Caco-2 (cell line): ENCODE results near the gene TTC28. TPM values are rescaled to one million over a fixed set of nuclear protein-coding genes. Genes with fewer than 3 reads are reported as not detected.

Experiments used
- BruUV-seq: library from RNA; stranded (reverse); fragments of 400-500 nt; replicated peaks from 2 replicates; lab custom pipeline; 2021; lab: Mats Ljungman, UMichigan
- CTCF ChIA-PET: fragments of 300-600 bp; sonication (Branson Sonifier 250); formaldehyde crosslinking; loops from one replicate; lab custom pipeline; 2022; ENCODE audit warnings: antibody characterized with exemption; lab: Charles Lee
- POLR2A ChIA-PET: fragments of 300-600 bp; sonication (Branson Sonifier 250); formaldehyde crosslinking; loops from one replicate; lab custom pipeline; 2022; ENCODE audit warnings: antibody characterized with exemption; lab: Charles Lee
- DNase-seq, 2 experiments: peaks; one replicate each; pipeline versions ENCODE4 v3.0.0 to v3.0.0-alpha.2; 2020 to 2022
- H3K27me3 ChIP-seq: replicated peaks from 2 replicates; pipeline ENCODE4 v1.6.0; 2011; ENCODE audit warnings: low read length; ENCODE audit not compliant: control insufficient read depth, insufficient read depth
- H3K36me3 ChIP-seq: 2 replicates; pipeline ENCODE4 v1.5.1; 2011; ENCODE audit warnings: low read length; ENCODE audit not compliant: control insufficient read depth, insufficient read depth
- H3K4me1 ChIP-seq: fragments of 250-450 bp; sonication (Bioruptor Pico); 2 replicates; pipeline ENCODE4 v1.5.1; 2020; ENCODE audit warnings: mild to moderate bottlenecking
- H3K4me3 ChIP-seq: 2 replicates; pipeline ENCODE4 v1.5.1; 2011; ENCODE audit warnings: low read depth, mild to moderate bottlenecking, control low read depth, low read length
- H3K9me3 ChIP-seq: fragments of 250-450 bp; sonication (Bioruptor Pico); 2 replicates; pipeline ENCODE4 v1.5.1; 2020; ENCODE audit warnings: mild to moderate bottlenecking, moderate library complexity
- H3K27ac Mint-ChIP-seq: one replicate; pipeline ENCODE4 v1.8.0; 2022; ENCODE audit warnings: mixed read lengths; ENCODE audit not compliant: unreplicated experiment
- H3K27me3 Mint-ChIP-seq: one replicate; pipeline ENCODE4 v1.8.0; 2022; ENCODE audit warnings: mixed read lengths; ENCODE audit not compliant: insufficient read depth, unreplicated experiment
- H3K36me3 Mint-ChIP-seq: one replicate; pipeline ENCODE4 v1.8.0; 2022; ENCODE audit warnings: mild to moderate bottlenecking, mixed read lengths; ENCODE audit not compliant: insufficient read depth, unreplicated experiment
- H3K4me1 Mint-ChIP-seq: one replicate; pipeline ENCODE4 v1.8.0; 2022; ENCODE audit warnings: low read depth, mixed read lengths; ENCODE audit not compliant: unreplicated experiment
- H3K4me3 Mint-ChIP-seq: one replicate; pipeline ENCODE4 v1.8.0; 2022; ENCODE audit warnings: mild to moderate bottlenecking, moderate library complexity, mixed read lengths; ENCODE audit not compliant: unreplicated experiment
- H3K9me3 Mint-ChIP-seq: one replicate; pipeline ENCODE4 v1.8.0; 2022; ENCODE audit warnings: mixed read lengths; ENCODE audit not compliant: unreplicated experiment
- intact Hi-C: fragments of 100-400 bp; cut with micrococcal nuclease; formaldehyde crosslinking; loops from one replicate; pipeline ENCODE4 v1.10.0; 2022; ENCODE audit not compliant: unreplicated experiment
- total RNA-seq: library from RNA; stranded (reverse); gene quantifications from 2 replicates; pipeline ENCODE4 v1.2.3, GENCODE V29; 2022
- TF ChIP-seq, protein P1 (sequence below), 2 experiments: fragments of 200-600 bp in 1 of 2; IDR thresholded peaks; 1 replicate in 1 of 2; 2 replicates in 1 of 2; pipeline versions ENCODE4 v1.5.1 to v1.8.0; 2011 to 2022; ENCODE audit warnings: antibody characterized with exemption in 1 of 2, control low read depth in 1 of 2, inconsistent platforms in 1 of 2, low read depth in 1 of 2, low read length in 1 of 2, mild to moderate bottlenecking in 1 of 2, moderate library complexity in 1 of 2; ENCODE audit not compliant: insufficient read depth in 1 of 2, severe bottlenecking in 1 of 2, unreplicated experiment in 1 of 2

TTC28 gene
- total RNA-seq, 1 experiment from 2014 or later = 12.0 TPM

DNA sequence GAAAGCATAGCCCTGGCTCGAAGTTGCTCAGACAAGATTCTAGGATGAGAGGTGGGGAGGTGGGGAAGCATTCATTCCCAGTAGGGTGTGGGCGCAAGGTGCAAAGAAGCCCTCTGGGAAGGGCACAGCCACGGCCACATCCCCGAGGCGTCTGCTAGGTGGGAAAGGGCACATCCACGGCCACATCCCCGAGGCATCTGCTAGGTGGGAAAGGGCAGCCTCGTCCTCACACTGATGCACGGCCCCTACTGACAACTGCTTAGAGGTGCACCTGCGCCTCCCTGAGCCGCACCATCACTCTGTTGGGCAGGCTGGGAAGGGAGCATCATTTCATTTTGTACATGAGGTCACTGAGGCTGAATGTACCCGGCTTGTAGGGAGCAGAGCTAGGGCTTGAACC is 666.0 kb downstream of the TTC28 start:
- BruUV-seq = no TSS peak
- no peaks in the 10 kb centered on the region for H3K36me3 Mint-ChIP-seq
- DNase-seq = no peak
- TF ChIP-seq, protein P1, sequence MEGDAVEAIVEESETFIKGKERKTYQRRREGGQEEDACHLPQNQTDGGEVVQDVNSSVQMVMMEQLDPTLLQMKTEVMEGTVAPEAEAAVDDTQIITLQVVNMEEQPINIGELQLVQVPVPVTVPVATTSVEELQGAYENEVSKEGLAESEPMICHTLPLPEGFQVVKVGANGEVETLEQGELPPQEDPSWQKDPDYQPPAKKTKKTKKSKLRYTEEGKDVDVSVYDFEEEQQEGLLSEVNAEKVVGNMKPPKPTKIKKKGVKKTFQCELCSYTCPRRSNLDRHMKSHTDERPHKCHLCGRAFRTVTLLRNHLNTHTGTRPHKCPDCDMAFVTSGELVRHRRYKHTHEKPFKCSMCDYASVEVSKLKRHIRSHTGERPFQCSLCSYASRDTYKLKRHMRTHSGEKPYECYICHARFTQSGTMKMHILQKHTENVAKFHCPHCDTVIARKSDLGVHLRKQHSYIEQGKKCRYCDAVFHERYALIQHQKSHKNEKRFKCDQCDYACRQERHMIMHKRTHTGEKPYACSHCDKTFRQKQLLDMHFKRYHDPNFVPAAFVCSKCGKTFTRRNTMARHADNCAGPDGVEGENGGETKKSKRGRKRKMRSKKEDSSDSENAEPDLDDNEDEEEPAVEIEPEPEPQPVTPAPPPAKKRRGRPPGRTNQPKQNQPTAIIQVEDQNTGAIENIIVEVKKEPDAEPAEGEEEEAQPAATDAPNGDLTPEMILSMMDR (IDR thresholded peaks at IDR 0.05; ENCODE audit: insufficient read depth in 1 of 2, low read depth in 1 of 2, low read length in 1 of 2, severe bottlenecking in 1 of 2, unreplicated experiment in 1 of 2) = no peak
- Histone ChIP-seq H3K27me3 (no peaks in the 10 kb centered on the region), H3K4me1 (peaks cover 11% of the 10 kb centered on the region), H3K36me3 (no peaks in the 10 kb centered on the region), H3K9me3 (no peaks in the 10 kb centered on the region), H3K4me3 (no peak overlapping the region)
- H3K4me1 Mint-ChIP-seq = no peaks in the 10 kb centered on the region
- no peak overlapping the region for H3K27ac Mint-ChIP-seq
- POLR2A ChIA-PET = no interaction called here
- no peaks in the 10 kb centered on the region for H3K27me3 Mint-ChIP-seq
- CTCF ChIA-PET = interaction anchor here (1.7 kb wide), 1 partner anchor 21 kb away, joined by 5 read pairs; no protein-coding TSS in a partner anchor
- H3K9me3 Mint-ChIP-seq = no peaks in the 10 kb centered on the region
- H3K4me3 Mint-ChIP-seq = no peak overlapping the region
- intact Hi-C loops = no loop called here

DNA sequence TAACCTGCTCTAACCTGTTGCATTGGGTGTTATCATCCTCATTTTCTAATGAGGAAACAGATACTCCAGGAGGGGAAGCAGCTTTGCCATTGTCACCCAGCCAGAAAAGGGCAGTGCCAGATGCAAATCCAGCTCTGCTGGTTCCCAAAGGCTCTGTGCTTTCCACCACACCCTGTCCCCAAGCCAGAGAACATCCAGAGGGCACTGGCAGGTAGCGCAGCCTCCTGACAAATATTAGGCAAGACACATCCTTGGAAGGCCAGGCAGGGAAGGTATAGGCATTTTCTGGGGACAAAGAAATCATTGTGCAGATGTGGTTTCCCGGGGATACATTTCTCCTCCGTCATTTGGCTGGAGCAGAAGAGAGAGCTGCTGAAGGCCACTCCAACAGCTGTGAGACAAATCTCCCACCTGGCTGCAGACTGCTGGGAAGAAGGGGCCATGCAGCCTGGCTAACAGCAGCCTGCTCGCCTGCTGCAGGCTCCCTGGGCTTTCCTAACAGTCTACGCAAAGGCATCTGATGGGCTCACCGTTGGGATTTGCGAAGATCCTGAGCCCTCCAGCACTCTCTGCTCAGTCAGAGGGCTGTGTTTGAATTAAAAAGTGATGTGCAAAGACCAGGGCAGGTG is 666.7 kb downstream of the TTC28 start:
- Histone ChIP-seq H3K4me1 (peaks cover 11% of the 10 kb centered on the region), H3K9me3 (no peaks in the 10 kb centered on the region), H3K27me3 (no peaks in the 10 kb centered on the region), H3K4me3 (no peak overlapping the region), H3K36me3 (no peaks in the 10 kb centered on the region)
- BruUV-seq = no TSS peak
- ChIA-PET POLR2A (no interaction called here), CTCF (no interaction called here)
- H3K36me3 Mint-ChIP-seq = no peaks in the 10 kb centered on the region
- H3K4me3 Mint-ChIP-seq = no peak overlapping the region
- intact Hi-C loops = no loop called here
- no peak overlapping the region for H3K27ac Mint-ChIP-seq
- H3K4me1 Mint-ChIP-seq = no peaks in the 10 kb centered on the region
- DNase-seq = no peak
- no peaks in the 10 kb centered on the region for H3K27me3 Mint-ChIP-seq
- H3K9me3 Mint-ChIP-seq = no peaks in the 10 kb centered on the region
- TF ChIP-seq, protein P1 (IDR thresholded peaks at IDR 0.05; ENCODE audit: insufficient read depth in 1 of 2, low read depth in 1 of 2, low read length in 1 of 2, severe bottlenecking in 1 of 2, unreplicated experiment in 1 of 2) = no peak

DNA sequence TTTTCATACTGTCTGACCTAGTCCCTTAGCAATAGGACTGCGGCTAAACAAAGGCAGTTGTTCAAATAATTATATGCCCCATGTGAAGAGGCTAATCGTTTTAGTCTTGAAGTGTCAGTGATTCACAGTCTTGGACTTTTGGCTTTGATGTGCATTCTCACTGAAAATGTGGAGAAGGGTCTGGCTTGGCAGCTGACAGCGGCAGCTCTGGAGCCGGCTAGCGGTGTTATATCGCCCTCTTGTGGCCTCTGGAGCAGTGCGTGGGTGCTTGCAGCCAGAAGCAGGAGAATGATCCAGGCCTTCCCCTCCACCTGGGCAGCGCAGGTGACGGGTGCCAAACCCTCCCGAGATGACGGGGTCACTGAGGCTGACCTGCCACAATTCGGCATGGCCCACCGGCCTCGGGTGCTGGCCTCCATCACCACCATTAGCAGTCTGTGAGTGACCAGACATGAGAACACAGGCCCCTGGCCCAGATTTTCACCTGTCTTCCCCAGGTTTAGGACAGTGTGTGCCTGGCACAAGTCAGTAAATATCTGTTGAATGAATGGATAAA is 670.3 kb downstream of the TTC28 start:
- Histone ChIP-seq H3K4me3 (no peak overlapping the region), H3K27me3 (no peaks in the 10 kb centered on the region), H3K36me3 (no peaks in the 10 kb centered on the region), H3K4me1 (peaks cover 11% of the 10 kb centered on the region), H3K9me3 (no peaks in the 10 kb centered on the region)
- ChIA-PET POLR2A (no interaction called here), CTCF (interaction anchor here (0.6 to 1.4 kb wide), 2 partner anchors 125 to 199 kb away, joined by 3 to 7 read pairs; no protein-coding TSS in a partner anchor)
- no peaks in the 10 kb centered on the region for H3K27me3 Mint-ChIP-seq
- H3K27ac Mint-ChIP-seq = no peak overlapping the region
- H3K9me3 Mint-ChIP-seq = no peaks in the 10 kb centered on the region
- peak; percentile 82 to 84 for DNase-seq
- no TSS peak for BruUV-seq
- TF ChIP-seq, protein P1 (IDR thresholded peaks at IDR 0.05; ENCODE audit: insufficient read depth in 1 of 2, low read depth in 1 of 2, low read length in 1 of 2, severe bottlenecking in 1 of 2, unreplicated experiment in 1 of 2) = peak; percentile 90 to 95
- no peaks in the 10 kb centered on the region for H3K36me3 Mint-ChIP-seq
- H3K4me1 Mint-ChIP-seq = no peaks in the 10 kb centered on the region
- H3K4me3 Mint-ChIP-seq = no peak overlapping the region
- intact Hi-C loops = loop anchor here (1.0 kb wide), 1 partner anchor 123 kb away; no protein-coding TSS in a partner anchor
